NOMO-1 treated with dmso at 0.1 percent for 144 hours (cell line): Measurements from ENCODE around the gene NGB.
"Not testable (repeated sequence)": the region's sequence is repeated elsewhere in the genome, so short reads cannot be mapped to it uniquely, and the experiment has no call there.

Experiments
- DNase-seq: peaks from one replicate; lab custom pipeline; 2025; ENCODE audit not compliant: unreplicated experiment; lab: John Stamatoyannopoulos, UW

Gene NGB

GRCh38 chr14:77296906-77297305 is 25.9 kb upstream of the NGB start:
- DNase-seq = no peak

GRCh38 chr14:77296155-77296554 is 25.1 kb upstream of the NGB start:
- DNase-seq = no peak

GRCh38 chr14:77290705-77291104 is 19.7 kb upstream of the NGB start:
- no peak for DNase-seq

- no peak for DNase-seq
Measured at GRCh38 chr14:77286576-77286975, 15.6 kb upstream of the NGB start.

- no peak for DNase-seq
Measured at GRCh38 chr14:77284466-77284865, 13.5 kb upstream of the NGB start.

GRCh38 chr14:77284066-77284465 is 13.1 kb upstream of the NGB start:
- DNase-seq = no peak

GRCh38 chr14:77281852-77282410 is 10.9 kb upstream of the NGB start:
- DNase-seq = no peak

- not testable (repeated sequence) for DNase-seq
Measured at GRCh38 chr14:77280921-77281320, 9.9 kb upstream of the NGB start.

- no peak for DNase-seq
Measured at GRCh38 chr14:77279719-77280118, 8.7 kb upstream of the NGB start.

GRCh38 chr14:77278461-77279230 is 7.6 kb upstream of the NGB start:
- no peak for DNase-seq

- no peak for DNase-seq
Measured at GRCh38 chr14:77276959-77277358, 6.0 kb upstream of the NGB start.

- DNase-seq = no peak
Measured at GRCh38 chr14:77276295-77276935, 5.4 kb upstream of the NGB start.

GRCh38 chr14:77275601-77276017 is 4.6 kb upstream of the NGB start:
- no peak for DNase-seq

- DNase-seq = no peak
Measured at GRCh38 chr14:77275041-77275580, 4.1 kb upstream of the NGB start.

GRCh38 chr14:77273796-77274195 is 2.8 kb upstream of the NGB start:
- no peak for DNase-seq

GRCh38 chr14:77272261-77272660 is 1.3 kb upstream of the NGB start:
- no peak for DNase-seq

GRCh38 chr14:77270361-77271112 is 469 bp downstream of the NGB start:
- DNase-seq = no peak

- DNase-seq = no peak
Measured at GRCh38 chr14:77268989-77269600, 1.9 kb downstream of the NGB start.

GRCh38 chr14:77267937-77268699 is 2.9 kb downstream of the NGB start:
- no peak for DNase-seq

- DNase-seq = no peak
Measured at GRCh38 chr14:77266336-77266735, 4.7 kb downstream of the NGB start.
